WTC11 (cell line): Measurements from ENCODE around the gene KLHL5. TPM values are rescaled to one million over a fixed set of nuclear protein-coding genes. Genes with fewer than 3 reads are reported as not detected.
"Not testable (repeated sequence)": the region's sequence is repeated elsewhere in the genome, so short reads cannot be mapped to it uniquely, and the experiment has no call there.

Source experiments
- ATAC-seq: fragments of 200-7000 bp; cut with Tn5 transposase; 2 replicates; pipeline ENCODE4 v1.10.0; 2021; ENCODE audit warnings: mild to moderate bottlenecking, moderate library complexity
- CTCF ChIA-PET: fragments of 300-600 bp; sonication (Branson Sonifier 250); formaldehyde crosslinking; loops from one replicate; lab custom pipeline; 2021; ENCODE audit warnings: antibody characterized with exemption; lab: Charles Lee
- POLR2A ChIA-PET: fragments of 350-600 bp; sonication (Branson Sonifier 250); formaldehyde crosslinking; loops from one replicate; lab custom pipeline; 2021; ENCODE audit warnings: antibody characterized with exemption; lab: Charles Lee
- DNase-seq: peaks from one replicate; pipeline ENCODE4 v3.0.0; 2021; ENCODE audit warnings: low spot score
- H3K27ac Mint-ChIP-seq: 2 replicates; pipeline ENCODE4 v1.8.0; 2021; ENCODE audit warnings: mixed read lengths
- H3K27me3 Mint-ChIP-seq: 2 replicates; pipeline ENCODE4 v1.8.0; 2021; ENCODE audit warnings: low read depth, mild to moderate bottlenecking, moderate library complexity, mixed read lengths
- H3K36me3 Mint-ChIP-seq: 2 replicates; pipeline ENCODE4 v1.8.0; 2021; ENCODE audit warnings: mixed read lengths
- H3K4me1 Mint-ChIP-seq: 2 replicates; pipeline ENCODE4 v1.8.0; 2022; ENCODE audit warnings: mixed read lengths
- H3K4me3 Mint-ChIP-seq: 2 replicates; pipeline ENCODE4 v1.8.0; 2021; ENCODE audit warnings: mild to moderate bottlenecking, moderate library complexity, mixed read lengths
- H3K9me3 Mint-ChIP-seq: 2 replicates; pipeline ENCODE4 v1.8.0; 2021; ENCODE audit warnings: mixed read lengths
- ATF1 ChIP-seq: sonication (generic); formaldehyde crosslinking; IDR thresholded peaks from 2 replicates; pipeline ENCODE4 v1.8.1; 2023; ENCODE audit warnings: mild to moderate bottlenecking, moderate library complexity, missing genetic modification reagents
- CREB1 ChIP-seq: sonication (generic); formaldehyde crosslinking; IDR thresholded peaks from 2 replicates; pipeline ENCODE4 v1.8.0; 2023; ENCODE audit warnings: mild to moderate bottlenecking, missing genetic modification reagents
- CREM ChIP-seq: sonication (generic); formaldehyde crosslinking; IDR thresholded peaks from 2 replicates; pipeline ENCODE4 v1.8.1; 2022; ENCODE audit warnings: mild to moderate bottlenecking, missing genetic modification reagents, moderate library complexity
- ETV6 ChIP-seq: sonication (generic); formaldehyde crosslinking; IDR thresholded peaks from 2 replicates; pipeline ENCODE4 v1.8.1; 2022; ENCODE audit warnings: mild to moderate bottlenecking, missing genetic modification reagents
- IRF2 ChIP-seq: sonication (generic); formaldehyde crosslinking; IDR thresholded peaks from 2 replicates; pipeline ENCODE4 v1.8.0; 2022; ENCODE audit warnings: low read depth, missing genetic modification reagents, borderline replicate concordance
- KAT7 ChIP-seq: sonication (generic); formaldehyde crosslinking; IDR thresholded peaks from 2 replicates; pipeline ENCODE4 v1.8.1; 2023; ENCODE audit warnings: missing genetic modification reagents, mild to moderate bottlenecking, borderline replicate concordance
- MXD4 ChIP-seq: fragments of 250-450 bp; sonication (Bioruptor Pico); IDR thresholded peaks from 2 replicates; pipeline ENCODE4 v1.8.0; 2021; ENCODE audit warnings: mild to moderate bottlenecking, moderate library complexity, borderline replicate concordance
- NFATC4 ChIP-seq: fragments of 250-450 bp; sonication (Bioruptor Pico); IDR thresholded peaks from 2 replicates; pipeline ENCODE4 v1.9.0; 2021; ENCODE audit warnings: mild to moderate bottlenecking
- NR2C2 ChIP-seq: sonication (generic); formaldehyde crosslinking; IDR thresholded peaks from 2 replicates; pipeline ENCODE4 v1.8.0; 2022; ENCODE audit warnings: mild to moderate bottlenecking, missing genetic modification reagents
- ZBTB21 ChIP-seq: sonication (generic); formaldehyde crosslinking; IDR thresholded peaks from 2 replicates; pipeline ENCODE4 v1.8.1; 2023; ENCODE audit warnings: mild to moderate bottlenecking, missing genetic modification reagents, borderline replicate concordance
- ZNF232 ChIP-seq: sonication (generic); formaldehyde crosslinking; IDR thresholded peaks from 2 replicates; pipeline ENCODE4 v1.8.0; 2022; ENCODE audit warnings: mild to moderate bottlenecking, missing genetic modification reagents
- ZNF423 ChIP-seq: fragments of 250-450 bp; sonication (Bioruptor Pico); IDR thresholded peaks from 2 replicates; pipeline ENCODE4 v2.1.2; 2022; ENCODE audit warnings: mild to moderate bottlenecking, moderate library complexity
- total RNA-seq: library from RNA; stranded (reverse); gene quantifications from 3 replicates; pipeline ENCODE4 v1.2.3, GENCODE V29; 2021
- TF ChIP-seq, protein P1 (sequence below): sonication (generic); formaldehyde crosslinking; IDR thresholded peaks from 2 replicates; pipeline ENCODE4 v1.8.1; 2023; ENCODE audit warnings: mild to moderate bottlenecking, missing genetic modification reagents, moderate library complexity
- TF ChIP-seq, protein P2 (sequence below): sonication (generic); formaldehyde crosslinking; IDR thresholded peaks from 2 replicates; pipeline ENCODE4 v1.8.0; 2022; ENCODE audit warnings: mild to moderate bottlenecking, missing genetic modification reagents
- TF ChIP-seq, protein P3 (sequence below): sonication (generic); formaldehyde crosslinking; conservative IDR thresholded peaks from 2 replicates; pipeline ENCODE4 v1.8.1; 2023; ENCODE audit warnings: mild to moderate bottlenecking, low read depth, missing genetic modification reagents, moderate library complexity
- TF ChIP-seq, protein P4 (sequence below): sonication (generic); formaldehyde crosslinking; IDR thresholded peaks from 2 replicates; pipeline ENCODE4 v1.8.1; 2023; ENCODE audit warnings: mild to moderate bottlenecking, missing genetic modification reagents, borderline replicate concordance
- TF ChIP-seq, protein P5 (sequence below): sonication (generic); formaldehyde crosslinking; IDR thresholded peaks from 2 replicates; pipeline ENCODE4 v1.8.1; 2023; ENCODE audit warnings: mild to moderate bottlenecking, moderate library complexity, missing genetic modification reagents
- TF ChIP-seq, protein P6 (sequence below): sonication (generic); formaldehyde crosslinking; IDR thresholded peaks from 2 replicates; pipeline ENCODE4 v1.8.1; 2022; ENCODE audit warnings: mild to moderate bottlenecking, moderate library complexity, missing genetic modification reagents
- TF ChIP-seq, protein P7 (sequence below): fragments of 250-450 bp; sonication (Bioruptor Pico); IDR thresholded peaks from 2 replicates; pipeline ENCODE4 v1.9.0; 2021; ENCODE audit warnings: mild to moderate bottlenecking

The KLHL5 gene
- total RNA-seq, 1 experiment from 2014 or later = 21.1 TPM

DNA sequence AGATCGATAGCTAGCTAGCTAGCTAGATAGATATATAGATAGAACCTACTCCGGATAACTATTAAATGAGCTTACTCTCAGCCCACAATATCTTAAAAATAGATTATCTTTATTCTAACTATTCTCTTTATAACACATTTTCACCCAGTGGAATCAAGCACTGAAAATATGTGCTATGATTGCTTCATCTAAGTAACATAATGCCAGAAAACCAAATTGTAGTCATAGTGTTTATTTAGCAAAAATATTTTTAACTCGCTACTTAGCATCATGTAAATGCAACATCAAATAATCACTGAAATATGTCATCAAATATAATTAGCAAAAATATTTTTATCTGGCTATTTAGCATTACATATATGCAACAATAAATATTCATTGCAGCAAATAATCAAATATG is 31.3 kb upstream of the KLHL5 start:
- H3K4me1 Mint-ChIP-seq = no peaks in the 10 kb centered on the region
- ChIA-PET POLR2A (no interaction called here), CTCF (no interaction called here)
- H3K27ac Mint-ChIP-seq = no peak overlapping the region
- DNase-seq (no peak), ATAC-seq (no peak)
- no peak for TF ChIP-seq MXD4
- TF ChIP-seq, protein P1, sequence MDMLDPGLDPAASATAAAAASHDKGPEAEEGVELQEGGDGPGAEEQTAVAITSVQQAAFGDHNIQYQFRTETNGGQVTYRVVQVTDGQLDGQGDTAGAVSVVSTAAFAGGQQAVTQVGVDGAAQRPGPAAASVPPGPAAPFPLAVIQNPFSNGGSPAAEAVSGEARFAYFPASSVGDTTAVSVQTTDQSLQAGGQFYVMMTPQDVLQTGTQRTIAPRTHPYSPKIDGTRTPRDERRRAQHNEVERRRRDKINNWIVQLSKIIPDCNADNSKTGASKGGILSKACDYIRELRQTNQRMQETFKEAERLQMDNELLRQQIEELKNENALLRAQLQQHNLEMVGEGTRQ (CRISPR knock-in tag) = no peak
- TF ChIP-seq, protein P2, sequence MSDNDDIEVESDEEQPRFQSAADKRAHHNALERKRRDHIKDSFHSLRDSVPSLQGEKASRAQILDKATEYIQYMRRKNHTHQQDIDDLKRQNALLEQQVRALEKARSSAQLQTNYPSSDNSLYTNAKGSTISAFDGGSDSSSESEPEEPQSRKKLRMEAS (CRISPR knock-in tag) = no peak
- no peak for TF ChIP-seq IRF2
- no peak for TF ChIP-seq NFATC4 (CRISPR knock-in tag)
- no peak for TF ChIP-seq ZBTB21 (CRISPR knock-in tag)
- no peak for TF ChIP-seq ZNF232 (CRISPR knock-in tag)
- TF ChIP-seq CREB1 (CRISPR knock-in tag) = no peak
- no peak for TF ChIP-seq KAT7 (CRISPR knock-in tag)
- no peak for TF ChIP-seq CREM
- TF ChIP-seq, protein P3, sequence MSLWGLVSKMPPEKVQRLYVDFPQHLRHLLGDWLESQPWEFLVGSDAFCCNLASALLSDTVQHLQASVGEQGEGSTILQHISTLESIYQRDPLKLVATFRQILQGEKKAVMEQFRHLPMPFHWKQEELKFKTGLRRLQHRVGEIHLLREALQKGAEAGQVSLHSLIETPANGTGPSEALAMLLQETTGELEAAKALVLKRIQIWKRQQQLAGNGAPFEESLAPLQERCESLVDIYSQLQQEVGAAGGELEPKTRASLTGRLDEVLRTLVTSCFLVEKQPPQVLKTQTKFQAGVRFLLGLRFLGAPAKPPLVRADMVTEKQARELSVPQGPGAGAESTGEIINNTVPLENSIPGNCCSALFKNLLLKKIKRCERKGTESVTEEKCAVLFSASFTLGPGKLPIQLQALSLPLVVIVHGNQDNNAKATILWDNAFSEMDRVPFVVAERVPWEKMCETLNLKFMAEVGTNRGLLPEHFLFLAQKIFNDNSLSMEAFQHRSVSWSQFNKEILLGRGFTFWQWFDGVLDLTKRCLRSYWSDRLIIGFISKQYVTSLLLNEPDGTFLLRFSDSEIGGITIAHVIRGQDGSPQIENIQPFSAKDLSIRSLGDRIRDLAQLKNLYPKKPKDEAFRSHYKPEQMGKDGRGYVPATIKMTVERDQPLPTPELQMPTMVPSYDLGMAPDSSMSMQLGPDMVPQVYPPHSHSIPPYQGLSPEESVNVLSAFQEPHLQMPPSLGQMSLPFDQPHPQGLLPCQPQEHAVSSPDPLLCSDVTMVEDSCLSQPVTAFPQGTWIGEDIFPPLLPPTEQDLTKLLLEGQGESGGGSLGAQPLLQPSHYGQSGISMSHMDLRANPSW (CRISPR knock-in tag) = no peak
- TF ChIP-seq NR2C2 (CRISPR knock-in tag) = no peak
- no peak for TF ChIP-seq ATF1 (CRISPR knock-in tag)
- TF ChIP-seq, protein P4, sequence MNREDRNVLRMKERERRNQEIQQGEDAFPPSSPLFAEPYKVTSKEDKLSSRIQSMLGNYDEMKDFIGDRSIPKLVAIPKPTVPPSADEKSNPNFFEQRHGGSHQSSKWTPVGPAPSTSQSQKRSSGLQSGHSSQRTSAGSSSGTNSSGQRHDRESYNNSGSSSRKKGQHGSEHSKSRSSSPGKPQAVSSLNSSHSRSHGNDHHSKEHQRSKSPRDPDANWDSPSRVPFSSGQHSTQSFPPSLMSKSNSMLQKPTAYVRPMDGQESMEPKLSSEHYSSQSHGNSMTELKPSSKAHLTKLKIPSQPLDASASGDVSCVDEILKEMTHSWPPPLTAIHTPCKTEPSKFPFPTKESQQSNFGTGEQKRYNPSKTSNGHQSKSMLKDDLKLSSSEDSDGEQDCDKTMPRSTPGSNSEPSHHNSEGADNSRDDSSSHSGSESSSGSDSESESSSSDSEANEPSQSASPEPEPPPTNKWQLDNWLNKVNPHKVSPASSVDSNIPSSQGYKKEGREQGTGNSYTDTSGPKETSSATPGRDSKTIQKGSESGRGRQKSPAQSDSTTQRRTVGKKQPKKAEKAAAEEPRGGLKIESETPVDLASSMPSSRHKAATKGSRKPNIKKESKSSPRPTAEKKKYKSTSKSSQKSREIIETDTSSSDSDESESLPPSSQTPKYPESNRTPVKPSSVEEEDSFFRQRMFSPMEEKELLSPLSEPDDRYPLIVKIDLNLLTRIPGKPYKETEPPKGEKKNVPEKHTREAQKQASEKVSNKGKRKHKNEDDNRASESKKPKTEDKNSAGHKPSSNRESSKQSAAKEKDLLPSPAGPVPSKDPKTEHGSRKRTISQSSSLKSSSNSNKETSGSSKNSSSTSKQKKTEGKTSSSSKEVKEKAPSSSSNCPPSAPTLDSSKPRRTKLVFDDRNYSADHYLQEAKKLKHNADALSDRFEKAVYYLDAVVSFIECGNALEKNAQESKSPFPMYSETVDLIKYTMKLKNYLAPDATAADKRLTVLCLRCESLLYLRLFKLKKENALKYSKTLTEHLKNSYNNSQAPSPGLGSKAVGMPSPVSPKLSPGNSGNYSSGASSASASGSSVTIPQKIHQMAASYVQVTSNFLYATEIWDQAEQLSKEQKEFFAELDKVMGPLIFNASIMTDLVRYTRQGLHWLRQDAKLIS = no peak
- no peak overlapping the region for H3K4me3 Mint-ChIP-seq
- H3K27me3 Mint-ChIP-seq = no peaks in the 10 kb centered on the region
- no peaks in the 10 kb centered on the region for H3K36me3 Mint-ChIP-seq
- no peaks in the 10 kb centered on the region for H3K9me3 Mint-ChIP-seq

DNA sequence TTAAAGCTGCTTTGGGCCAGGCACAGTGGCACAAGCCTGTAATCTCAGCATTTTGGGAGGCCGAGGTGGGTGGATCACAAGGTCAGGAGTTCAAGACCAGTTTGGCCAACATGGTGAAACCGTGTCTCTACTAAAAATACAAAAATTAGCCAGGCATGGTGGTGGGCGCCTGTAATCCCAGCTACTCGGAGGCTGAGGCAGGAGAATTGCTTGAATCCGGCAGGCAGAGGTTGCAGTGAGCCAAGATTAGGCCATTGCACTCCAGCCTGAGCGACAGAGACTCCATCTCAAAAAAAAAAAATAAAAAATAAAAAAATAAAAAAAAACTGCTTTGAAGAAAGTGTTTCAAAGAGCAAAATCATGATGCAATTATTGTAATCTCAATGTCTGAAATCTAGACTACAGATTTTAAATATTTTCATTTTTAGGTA is 30.4 kb upstream of the KLHL5 start:
- DNase-seq, CTCF ChIA-PET, H3K27me3 Mint-ChIP-seq, H3K27ac Mint-ChIP-seq, H3K9me3 Mint-ChIP-seq, H3K4me3 Mint-ChIP-seq, H3K4me1 Mint-ChIP-seq, ATAC-seq, H3K36me3 Mint-ChIP-seq, POLR2A ChIA-PET: not testable (repeated sequence)

DNA sequence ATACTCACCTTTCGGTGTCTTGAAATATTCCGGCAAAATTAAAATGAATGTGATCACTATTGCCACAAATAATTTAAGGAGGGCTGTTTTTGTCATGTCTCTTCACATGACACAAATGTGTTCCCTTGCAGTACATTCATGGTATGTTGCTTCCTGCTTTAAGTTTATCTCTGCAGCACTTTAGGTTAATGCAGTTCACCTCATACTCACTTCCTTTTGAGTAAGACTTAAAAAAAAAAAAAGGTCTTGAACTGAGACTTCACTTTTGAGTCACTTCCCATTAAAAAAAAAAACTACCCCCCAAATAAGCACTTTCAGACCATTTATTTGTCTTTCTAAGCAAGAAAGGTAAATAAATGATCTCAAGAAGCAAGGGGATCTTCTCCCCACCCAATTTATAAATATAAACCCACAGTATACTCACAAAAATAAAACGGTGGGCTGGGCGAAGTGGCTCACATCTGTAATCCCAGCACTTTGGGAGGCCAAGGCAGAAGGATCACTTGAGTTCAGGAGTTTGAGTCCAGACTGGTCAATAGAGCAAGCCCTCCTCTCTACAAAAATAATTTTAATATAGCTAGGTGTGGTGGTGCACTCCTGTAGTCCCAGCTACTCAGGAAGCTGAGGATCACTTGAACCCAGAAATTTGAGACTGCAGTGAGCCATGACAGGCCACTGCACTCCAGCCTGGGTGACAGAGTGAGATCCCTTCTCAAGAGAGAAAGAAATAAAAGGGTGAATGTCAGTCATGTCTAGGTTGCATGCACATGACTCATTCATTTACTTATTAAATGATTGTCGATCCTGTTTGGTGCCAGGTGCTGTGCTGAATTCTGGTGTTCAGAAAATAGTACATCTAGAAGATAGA is 29.6 kb upstream of the KLHL5 start, which contains the start of gene TMEM156:
TSS of gene TMEM156 (minus strand) at position 192 of the 868 bp plus-strand sequence. CDS start at position 96, 96 bp downstream.
- Mint-ChIP-seq H3K36me3 (no peaks in the 10 kb centered on the region), H3K27me3 (no peaks in the 10 kb centered on the region), H3K4me1 (peaks cover 2% of the 10 kb centered on the region), H3K9me3 (no peaks in the 10 kb centered on the region), H3K27ac (no peak within 1 kb of the TSS), H3K4me3 (no peak within 1 kb of the TSS)
- CTCF ChIA-PET = no interaction called here
- no peak for DNase-seq
- TF ChIP-seq ETV6 (CRISPR knock-in tag) (no peak), ZNF423 (CRISPR knock-in tag) (no peak), ZNF232 (CRISPR knock-in tag) (no peak)
- TF ChIP-seq, protein P5, sequence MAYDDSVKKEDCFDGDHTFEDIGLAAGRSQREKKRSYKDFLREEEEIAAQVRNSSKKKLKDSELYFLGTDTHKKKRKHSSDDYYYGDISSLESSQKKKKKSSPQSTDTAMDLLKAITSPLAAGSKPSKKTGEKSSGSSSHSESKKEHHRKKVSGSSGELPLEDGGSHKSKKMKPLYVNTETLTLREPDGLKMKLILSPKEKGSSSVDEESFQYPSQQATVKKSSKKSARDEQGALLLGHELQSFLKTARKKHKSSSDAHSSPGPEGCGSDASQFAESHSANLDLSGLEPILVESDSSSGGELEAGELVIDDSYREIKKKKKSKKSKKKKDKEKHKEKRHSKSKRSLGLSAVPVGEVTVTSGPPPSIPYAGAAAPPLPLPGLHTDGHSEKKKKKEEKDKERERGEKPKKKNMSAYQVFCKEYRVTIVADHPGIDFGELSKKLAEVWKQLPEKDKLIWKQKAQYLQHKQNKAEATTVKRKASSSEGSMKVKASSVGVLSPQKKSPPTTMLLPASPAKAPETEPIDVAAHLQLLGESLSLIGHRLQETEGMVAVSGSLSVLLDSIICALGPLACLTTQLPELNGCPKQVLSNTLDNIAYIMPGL (CRISPR knock-in tag) = no peak
- TF ChIP-seq, protein P6, sequence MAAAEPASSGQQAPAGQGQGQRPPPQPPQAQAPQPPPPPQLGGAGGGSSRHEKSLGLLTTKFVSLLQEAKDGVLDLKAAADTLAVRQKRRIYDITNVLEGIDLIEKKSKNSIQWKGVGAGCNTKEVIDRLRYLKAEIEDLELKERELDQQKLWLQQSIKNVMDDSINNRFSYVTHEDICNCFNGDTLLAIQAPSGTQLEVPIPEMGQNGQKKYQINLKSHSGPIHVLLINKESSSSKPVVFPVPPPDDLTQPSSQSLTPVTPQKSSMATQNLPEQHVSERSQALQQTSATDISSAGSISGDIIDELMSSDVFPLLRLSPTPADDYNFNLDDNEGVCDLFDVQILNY (CRISPR knock-in tag) = no peak
- TF ChIP-seq, protein P7, sequence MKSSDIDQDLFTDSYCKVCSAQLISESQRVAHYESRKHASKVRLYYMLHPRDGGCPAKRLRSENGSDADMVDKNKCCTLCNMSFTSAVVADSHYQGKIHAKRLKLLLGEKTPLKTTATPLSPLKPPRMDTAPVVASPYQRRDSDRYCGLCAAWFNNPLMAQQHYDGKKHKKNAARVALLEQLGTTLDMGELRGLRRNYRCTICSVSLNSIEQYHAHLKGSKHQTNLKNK (CRISPR knock-in tag) = no peak
- ATAC-seq = no peak
- POLR2A ChIA-PET = no interaction called here
